MCF 10A (cell line): ENCODE measurements around the gene FATE1. TPM values are rescaled to one million over a fixed set of nuclear protein-coding genes. Genes with fewer than 3 reads are reported as not detected.

Experiments used
- BruUV-seq: library from RNA; stranded (reverse); fragments of 400-500 nt; replicated peaks from 2 replicates; lab custom pipeline; 2021; lab: Mats Ljungman, UMichigan
- CTCF ChIA-PET: fragments of 300-600 bp; sonication (Branson Sonifier 250); formaldehyde crosslinking; extraction: SDS; loops from one replicate; lab custom pipeline; 2021; ENCODE audit warnings: antibody characterized with exemption, inconsistent platforms; lab: Yijun Ruan, JAX
- POLR2A ChIA-PET: fragments of 300-600, 350-650 bp; sonication (Branson Sonifier 250); formaldehyde crosslinking; extraction: SDS; loops from one replicate; lab custom pipeline; 2020; ENCODE audit warnings: antibody characterized with exemption, inconsistent platforms; lab: Yijun Ruan, JAX
- DNase-seq: peaks from one replicate; pipeline ENCODE4 v3.0.0-alpha.2; 2018; ENCODE audit not compliant: unreplicated experiment
- H3K27ac Mint-ChIP-seq: one replicate; pipeline ENCODE4 v1.8.0; 2022; ENCODE audit warnings: mild to moderate bottlenecking, low read depth, mixed read lengths; ENCODE audit not compliant: unreplicated experiment
- H3K27me3 Mint-ChIP-seq: one replicate; pipeline ENCODE4 v1.8.0; 2022; ENCODE audit warnings: mixed read lengths; ENCODE audit not compliant: insufficient read depth, unreplicated experiment
- H3K36me3 Mint-ChIP-seq: one replicate; pipeline ENCODE4 v1.8.0; 2022; ENCODE audit warnings: mild to moderate bottlenecking, moderate library complexity, mixed read lengths; ENCODE audit not compliant: insufficient read depth, unreplicated experiment
- H3K4me1 Mint-ChIP-seq: one replicate; pipeline ENCODE4 v1.8.0; 2022; ENCODE audit warnings: mixed read lengths; ENCODE audit not compliant: insufficient read depth, unreplicated experiment
- H3K4me3 Mint-ChIP-seq: one replicate; pipeline ENCODE4 v1.8.0; 2022; ENCODE audit warnings: mild to moderate bottlenecking, moderate library complexity, mixed read lengths; ENCODE audit not compliant: unreplicated experiment
- H3K9me3 Mint-ChIP-seq: one replicate; pipeline ENCODE4 v1.8.0; 2022; ENCODE audit warnings: mixed read lengths; ENCODE audit not compliant: unreplicated experiment
- CTCF ChIP-seq: fragments of 200-600 bp; IDR thresholded peaks from one replicate; pipeline ENCODE4 v1.8.0; 2022; ENCODE audit warnings: antibody characterized with exemption, mild to moderate bottlenecking; ENCODE audit not compliant: unreplicated experiment
- intact Hi-C: fragments of 100-400 bp; cut with micrococcal nuclease; formaldehyde crosslinking; loops from 2 replicates; pipeline ENCODE4 v1.14.1; 2022
- total RNA-seq: library from RNA; stranded (reverse); gene quantifications from 2 replicates; pipeline ENCODE4 v1.2.3, GENCODE V29; 2022

FATE1 gene
- total RNA-seq, 1 experiment from 2014 or later: not detected

GRCh38 chrX:151701071-151701470, 14.8 kb upstream of the FATE1 start:
- H3K9me3 Mint-ChIP-seq: no peaks in the 10 kb centered on the region
- H3K27ac Mint-ChIP-seq: no peak overlapping the region
- DNase-seq: no peak
- peaks cover 6% of the 10 kb centered on the region for H3K36me3 Mint-ChIP-seq
- ChIA-PET POLR2A (no interaction called here), CTCF (no interaction called here)
- H3K4me1 Mint-ChIP-seq: no peaks in the 10 kb centered on the region
- intact Hi-C loops: no loop called here
- H3K4me3 Mint-ChIP-seq: no peak overlapping the region
- H3K27me3 Mint-ChIP-seq: no peaks in the 10 kb centered on the region
- TF ChIP-seq CTCF: no peak
- no TSS peak for BruUV-seq

- TF ChIP-seq CTCF: no peak
- DNase-seq: no peak
- intact Hi-C loops: no loop called here
- no TSS peak for BruUV-seq
- H3K4me3 Mint-ChIP-seq: no peak overlapping the region
- H3K36me3 Mint-ChIP-seq: peaks cover 3% of the 10 kb centered on the region
- no peaks in the 10 kb centered on the region for H3K4me1 Mint-ChIP-seq
- H3K9me3 Mint-ChIP-seq: no peaks in the 10 kb centered on the region
- POLR2A ChIA-PET: no interaction called here
- CTCF ChIA-PET: no interaction called here
- H3K27me3 Mint-ChIP-seq: no peaks in the 10 kb centered on the region
- no peak overlapping the region for H3K27ac Mint-ChIP-seq
Measured at GRCh38 chrX:151701531-151701930, 14.3 kb upstream of the FATE1 start.

GRCh38 chrX:151702026-151702714, 13.7 kb upstream of the FATE1 start:
- ChIA-PET CTCF (no interaction called here), POLR2A (no interaction called here)
- H3K4me3 Mint-ChIP-seq: no peak overlapping the region
- H3K27ac Mint-ChIP-seq: no peak overlapping the region
- no peaks in the 10 kb centered on the region for H3K36me3 Mint-ChIP-seq
- no peaks in the 10 kb centered on the region for H3K9me3 Mint-ChIP-seq
- no peaks in the 10 kb centered on the region for H3K4me1 Mint-ChIP-seq
- intact Hi-C loops: no loop called here
- BruUV-seq: no TSS peak
- no peak for DNase-seq
- no peaks in the 10 kb centered on the region for H3K27me3 Mint-ChIP-seq
- no peak for TF ChIP-seq CTCF

- intact Hi-C loops: no loop called here
- Mint-ChIP-seq H3K27ac (no peak overlapping the region), H3K36me3 (no peaks in the 10 kb centered on the region), H3K27me3 (no peaks in the 10 kb centered on the region), H3K9me3 (no peaks in the 10 kb centered on the region), H3K4me1 (no peaks in the 10 kb centered on the region), H3K4me3 (no peak overlapping the region)
- CTCF ChIA-PET: no interaction called here
- TF ChIP-seq CTCF: no peak
- POLR2A ChIA-PET: no interaction called here
- BruUV-seq: no TSS peak
- DNase-seq: no peak
Measured at GRCh38 chrX:151702741-151703340, 13.0 kb upstream of the FATE1 start.
